ENCODE results near the gene AHI1.

The AHI1 gene

DNA sequence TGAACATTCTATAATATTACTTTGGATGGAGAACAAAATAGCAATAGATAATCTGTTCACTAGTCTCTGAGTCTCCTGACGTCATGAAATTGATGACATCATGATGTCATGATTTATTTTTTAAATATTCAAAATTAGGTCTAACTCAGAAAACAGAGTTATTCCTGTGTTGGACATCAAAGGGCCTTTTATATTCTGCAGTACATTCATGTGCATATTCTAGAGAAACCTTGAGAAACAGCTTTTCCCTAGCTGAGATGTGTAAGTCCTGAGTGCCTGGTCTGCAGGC lies 263.1 kb downstream of the AHI1 start:
- no peak for TF ChIP-seq CTCF (IDR thresholded peaks at IDR 0.05)
- no peak overlapping the region for H3K27ac ChIP-seq
- H3K4me3 ChIP-seq (ENCODE audit: low read depth in 1 of 2, low read length in 1 of 2), result no peak overlapping the region
- no peaks in the 10 kb centered on the region for H3K9me3 ChIP-seq
- no peaks in the 10 kb centered on the region for H3K36me3 ChIP-seq
- H3K4me1 ChIP-seq (ENCODE audit: control insufficient read depth in 1 of 2, insufficient read depth in 1 of 2, low read depth in 1 of 2, low read length in 1 of 2), result no peaks in the 10 kb centered on the region
- H3K27me3 ChIP-seq, result no peaks in the 10 kb centered on the region

GRCh38 chr6:135233686-135234491 lies 263.7 kb downstream of the AHI1 start:
- H3K27me3 ChIP-seq, result no peaks in the 10 kb centered on the region
- no peaks in the 10 kb centered on the region for H3K36me3 ChIP-seq
- no peaks in the 10 kb centered on the region for H3K4me1 ChIP-seq (ENCODE audit: control insufficient read depth in 1 of 2, insufficient read depth in 1 of 2, low read depth in 1 of 2, low read length in 1 of 2)
- H3K9me3 ChIP-seq, result no peaks in the 10 kb centered on the region
- TF ChIP-seq CTCF (IDR thresholded peaks at IDR 0.05), result no peak
- no peak overlapping the region for H3K27ac ChIP-seq
- H3K4me3 ChIP-seq (ENCODE audit: low read depth in 1 of 2, low read length in 1 of 2), result no peak overlapping the region
